Psoas muscle (tissue), 8 donors: ENCODE results near the gene PSMD1. TPM values are rescaled to one million over a fixed set of nuclear protein-coding genes. Genes with fewer than 3 reads are reported as not detected.

Experiments
- ATAC-seq, 4 donors: fragments of 200-7000 bp; cut with Tn5 transposase; one replicate each; pipeline ENCODE4 v1.9.1; 2020; ENCODE audit warnings: moderate library complexity in 3 of 4, mild to moderate bottlenecking in 2 of 4
- DNase-seq, 2 donors: peaks; one replicate each; pipeline ENCODE4 v3.0.0-alpha.2; 2020
- H3K27ac ChIP-seq: fragments of 200-600 bp; one replicate; pipeline ENCODE4 v1.8.0; 2022
- H3K27me3 ChIP-seq, 3 donors: fragments of 200-600 bp in 1 of 3; one replicate each; pipeline versions ENCODE4 v1.6.1 to v1.8.0; 2013 to 2022; ENCODE audit warnings: low read length in 2 of 3, mild to moderate bottlenecking in 2 of 3, moderate library complexity in 1 of 3; ENCODE audit not compliant: insufficient read depth in 3 of 3
- H3K36me3 ChIP-seq, 2 donors: fragments of 200-600 bp in 1 of 2; one replicate each; pipeline versions ENCODE4 v1.6.1 to v1.8.0; 2013 to 2022; ENCODE audit warnings: low read depth in 1 of 2, mild to moderate bottlenecking in 1 of 2, moderate library complexity in 1 of 2; ENCODE audit not compliant: insufficient read depth in 1 of 2
- H3K4me1 ChIP-seq: fragments of 200-600 bp; one replicate; pipeline ENCODE4 v1.8.0; 2022
- H3K4me3 ChIP-seq: fragments of 200-600 bp; one replicate; pipeline ENCODE4 v1.8.0; 2022; ENCODE audit warnings: mild to moderate bottlenecking
- H3K9me3 ChIP-seq: fragments of 200-600 bp; one replicate; pipeline ENCODE4 v1.8.0; 2022
- WGBS, 3 donors: extraction: QIAGEN DNeasy Blood & Tissue Kit; methylation state at CpG; one replicate each; pipeline versions ENCODE4 v1.1.6 to v1.1.7; 2013; 5-methylcytosine and 5-hydroxymethylcytosine counted together
- intact Hi-C, 2 donors: fragments of 100-400 bp; cut with DNase I; formaldehyde crosslinking; loops; one replicate each; pipeline versions ENCODE4 v1.11.0 to v1.14.2; 2022
- polyA plus RNA-seq, 3 donors: library from polyadenylated mRNA; stranded (reverse); fragments of 200-250 nt; gene quantifications; one replicate each; pipeline ENCODE4 v1.2.3, GENCODE V29; 2013
- total RNA-seq, 4 donors: library from RNA; stranded (reverse); fragmentation: NEBNext Ultra II Directional in 2 of 4; extraction: Animal tissue kit (Norgen Biotek cat#: 25700) in 2 of 4; gene quantifications; one replicate each; pipeline versions ENCODE4 v1.2.1 to v1.2.4, GENCODE V29; 2021 to 2023
- TF ChIP-seq, protein P1 (sequence below): fragments of 200-600 bp; IDR thresholded peaks from one replicate; pipeline ENCODE4 v1.8.0; 2022; ENCODE audit warnings: antibody characterized with exemption
- donor health status: healthy with polysubstance abuse.
- donor health status: DM: no; HTN: no; CAD: no; lungs with moderate emphysema.
- donor health status: Bipolar disorder and iron deficiency.
- donor health status: healthy.
- donor health status: DM: yes; HTN: yes; CAD: no.
- donor health status: DM: no; HTN: no; CAD: no.
- donor health status: DM: no; HTN: no; CAD: no.
- donor health status: DM: yes; HTN: yes; CAD: no.

PSMD1 gene
- total and polyA plus RNA-seq, 7 donors, result 74.4 to 170 (median 152) TPM

DNA sequence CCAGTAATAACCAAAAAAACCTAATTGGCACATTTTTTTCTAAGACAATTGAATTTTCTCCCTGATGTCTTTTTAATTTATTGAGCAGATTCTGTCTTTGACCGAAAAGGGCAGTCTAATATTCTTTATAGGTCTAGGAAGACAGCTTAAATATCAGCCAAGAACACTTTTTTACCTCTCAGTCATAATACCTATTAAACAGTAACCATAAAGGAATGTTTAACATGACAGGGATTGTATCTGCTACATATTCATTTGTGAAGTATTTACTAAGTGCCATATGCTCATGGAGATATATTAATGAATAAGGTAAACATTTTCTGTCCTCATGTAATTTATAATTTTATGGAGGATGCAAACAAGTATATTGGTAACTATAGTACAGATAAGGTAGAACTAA lies 71.3 kb downstream of the PSMD1 start:
- 74 to 88% (median 77%) methylated on average over 1 of the region's 1 CpG for WGBS, 3 donors

DNA sequence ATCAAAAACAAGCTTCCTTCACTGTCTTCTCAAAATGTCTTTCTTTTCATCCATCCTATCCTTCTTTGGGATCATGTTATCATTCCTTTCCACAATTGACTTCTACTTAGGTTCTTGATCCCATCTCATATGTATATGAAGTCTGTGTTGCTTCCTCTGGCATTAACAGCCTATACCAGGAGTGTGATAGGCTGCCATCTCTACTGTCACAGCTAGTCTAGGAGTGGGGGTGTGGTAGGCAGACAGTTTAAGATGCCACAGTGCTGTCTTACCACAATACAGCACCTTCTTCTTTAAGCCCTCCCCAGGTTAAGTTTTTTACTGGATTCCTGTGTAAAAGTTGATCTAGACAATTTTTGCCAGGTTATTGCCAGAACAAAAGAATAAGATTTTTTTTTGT lies 71.9 kb downstream of the PSMD1 start:
- H3K4me3 ChIP-seq, result no peak overlapping the region
- H3K36me3 ChIP-seq, result no peaks in the 10 kb centered on the region
- no peak overlapping the region for H3K27ac ChIP-seq
- H3K27me3 ChIP-seq, result no peaks in the 10 kb centered on the region
- intact Hi-C loops, result no loop called here
- TF ChIP-seq, protein P1, sequence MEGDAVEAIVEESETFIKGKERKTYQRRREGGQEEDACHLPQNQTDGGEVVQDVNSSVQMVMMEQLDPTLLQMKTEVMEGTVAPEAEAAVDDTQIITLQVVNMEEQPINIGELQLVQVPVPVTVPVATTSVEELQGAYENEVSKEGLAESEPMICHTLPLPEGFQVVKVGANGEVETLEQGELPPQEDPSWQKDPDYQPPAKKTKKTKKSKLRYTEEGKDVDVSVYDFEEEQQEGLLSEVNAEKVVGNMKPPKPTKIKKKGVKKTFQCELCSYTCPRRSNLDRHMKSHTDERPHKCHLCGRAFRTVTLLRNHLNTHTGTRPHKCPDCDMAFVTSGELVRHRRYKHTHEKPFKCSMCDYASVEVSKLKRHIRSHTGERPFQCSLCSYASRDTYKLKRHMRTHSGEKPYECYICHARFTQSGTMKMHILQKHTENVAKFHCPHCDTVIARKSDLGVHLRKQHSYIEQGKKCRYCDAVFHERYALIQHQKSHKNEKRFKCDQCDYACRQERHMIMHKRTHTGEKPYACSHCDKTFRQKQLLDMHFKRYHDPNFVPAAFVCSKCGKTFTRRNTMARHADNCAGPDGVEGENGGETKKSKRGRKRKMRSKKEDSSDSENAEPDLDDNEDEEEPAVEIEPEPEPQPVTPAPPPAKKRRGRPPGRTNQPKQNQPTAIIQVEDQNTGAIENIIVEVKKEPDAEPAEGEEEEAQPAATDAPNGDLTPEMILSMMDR, result no peak
- ATAC-seq (no peak), DNase-seq (no peak)
- peaks cover 21% of the 10 kb centered on the region for H3K4me1 ChIP-seq
- no peaks in the 10 kb centered on the region for H3K9me3 ChIP-seq

More for the DNA sequence above, 71.3 kb downstream of the PSMD1 start:
- H3K9me3 ChIP-seq, result no peaks in the 10 kb centered on the region
- DNase-seq (no peak), ATAC-seq (no peak)
- intact Hi-C loops, result no loop called here
- H3K36me3 ChIP-seq, result no peaks in the 10 kb centered on the region
- no peak overlapping the region for H3K4me3 ChIP-seq
- no peaks in the 10 kb centered on the region for H3K27me3 ChIP-seq
- peaks cover 15% of the 10 kb centered on the region for H3K4me1 ChIP-seq
- TF ChIP-seq, protein P1, result no peak
- H3K27ac ChIP-seq, result no peak overlapping the region

DNA sequence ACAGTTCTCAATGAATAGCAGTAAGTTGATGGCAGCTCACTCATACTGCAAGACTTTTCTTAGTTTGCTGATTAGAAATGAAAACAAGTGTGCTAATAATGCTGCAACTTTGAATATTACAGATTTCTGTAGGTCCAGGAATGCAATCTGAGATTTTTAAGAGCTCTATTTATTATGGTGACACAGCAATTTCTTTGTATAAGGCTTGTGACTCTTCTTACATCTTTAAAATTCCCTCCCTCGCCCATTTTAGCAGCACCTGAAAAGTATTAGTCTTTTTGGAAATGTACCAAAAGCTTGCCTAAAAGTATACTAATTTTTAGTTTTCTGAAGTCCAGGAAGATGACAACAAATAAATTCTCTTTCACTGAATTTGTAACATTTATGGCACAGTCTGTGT lies 72.5 kb downstream of the PSMD1 start:
- Histone ChIP-seq H3K27me3 (no peaks in the 10 kb centered on the region), H3K27ac (no peak overlapping the region), H3K4me3 (no peak overlapping the region), H3K36me3 (no peaks in the 10 kb centered on the region), H3K9me3 (no peaks in the 10 kb centered on the region), H3K4me1 (peaks cover 21% of the 10 kb centered on the region)
- DNase-seq (no peak), ATAC-seq (no peak)
- intact Hi-C loops, result no loop called here
- 65 to 94% (median 82%) methylated on average over 1 of the region's 1 CpG for WGBS, 3 donors
- TF ChIP-seq, protein P1, result no peak

DNA sequence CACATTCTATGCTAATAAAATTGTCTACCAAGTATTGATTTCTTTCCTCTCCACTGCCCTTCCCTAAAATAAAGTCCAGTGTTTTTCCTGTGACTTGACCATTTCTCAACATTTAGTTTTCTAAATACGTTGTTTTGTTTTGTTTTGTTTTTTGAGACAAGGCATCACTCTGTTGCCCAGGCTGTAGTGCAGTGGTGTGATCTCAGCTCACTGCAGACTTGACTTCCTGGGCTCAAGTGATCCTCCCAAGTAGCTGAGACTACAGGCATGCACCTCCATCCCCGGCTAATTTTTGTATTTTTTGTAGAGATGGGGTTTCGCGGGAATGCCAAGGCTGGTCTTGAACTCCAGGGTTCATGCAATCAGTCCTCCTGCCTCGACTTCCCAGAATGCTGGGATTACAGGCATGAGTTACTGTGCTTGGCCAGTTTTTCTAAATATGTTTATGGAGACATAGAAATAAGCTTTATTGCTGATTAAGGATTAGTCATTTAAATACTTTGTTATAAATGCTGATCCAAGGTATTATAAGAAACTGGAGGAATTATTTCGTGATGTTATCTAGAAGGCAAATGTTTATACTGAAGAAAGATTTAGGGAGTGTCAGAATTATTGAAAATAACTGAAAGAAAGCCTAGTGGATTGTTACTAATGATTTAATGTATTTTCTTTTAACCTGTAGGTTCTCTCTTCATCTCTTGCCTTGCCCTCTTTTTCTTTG lies 73.8 kb downstream of the PSMD1 start:
- Histone ChIP-seq H3K36me3 (no peaks in the 10 kb centered on the region), H3K27ac (no peak overlapping the region), H3K4me1 (peaks cover 29% of the 10 kb centered on the region), H3K27me3 (no peaks in the 10 kb centered on the region), H3K9me3 (no peaks in the 10 kb centered on the region), H3K4me3 (no peak overlapping the region)
- DNase-seq (no peak), ATAC-seq (no peak)
- intact Hi-C loops, result no loop called here
- TF ChIP-seq, protein P1, result no peak
- 92 to 96% (median 92%) methylated on average over 6 of the region's 6 CpGs for WGBS, 3 donors

DNA sequence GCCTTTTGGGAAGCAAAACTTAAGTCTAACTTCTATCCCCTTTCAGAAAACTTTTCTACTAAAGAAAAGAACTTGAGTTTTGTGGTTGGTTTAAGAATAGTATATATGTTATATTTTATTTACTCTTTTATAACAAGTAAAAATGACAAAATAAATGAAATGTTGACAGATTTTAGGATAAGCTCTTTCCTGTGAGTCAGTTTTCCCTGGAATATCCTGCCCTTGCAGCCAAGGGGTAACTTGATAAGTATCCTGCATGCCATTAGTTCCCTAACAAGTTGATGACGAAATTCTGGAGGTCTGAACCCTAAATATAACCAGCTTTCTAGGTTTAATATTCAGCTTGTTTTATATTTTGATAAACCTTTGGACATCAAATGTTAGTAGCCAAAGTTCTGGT lies 75.5 kb downstream of the PSMD1 start:
- TF ChIP-seq, protein P1, result no peak

More for the DNA sequence above, 75.5 kb downstream of the PSMD1 start:
- peak in 3 of 4 donors; percentile 73 to 80 (median 75) for ATAC-seq
- WGBS, 3 donors, result 16 to 43% (median 31%) methylated on average over 1 of the region's 1 CpG
- Histone ChIP-seq H3K4me1 (peaks cover 29% of the 10 kb centered on the region), H3K27me3 (no peaks in the 10 kb centered on the region), H3K36me3 (no peaks in the 10 kb centered on the region), H3K4me3 (no peak overlapping the region), H3K27ac (no peak overlapping the region), H3K9me3 (no peaks in the 10 kb centered on the region)
- intact Hi-C loops, result no loop called here
- no peak for DNase-seq
